Mesothelial cell of epicardium (in vitro differentiated cells): ENCODE data around the gene EGFLAM. TPM values are rescaled to one million over a fixed set of nuclear protein-coding genes. Genes with fewer than 3 reads are reported as not detected.

Source experiments
- DNase-seq, 2 experiments: peaks; one replicate each; pipeline ENCODE4 v3.0.0; 2021; ENCODE audit warnings: low spot score in 2 of 2; ENCODE audit not compliant: unreplicated experiment in 2 of 2
- H3K27ac Mint-ChIP-seq: 2 replicates; pipeline ENCODE4 v1.8.0; 2021; ENCODE audit warnings: mixed read lengths
- H3K27me3 Mint-ChIP-seq: 2 replicates; pipeline ENCODE4 v1.8.0; 2021; ENCODE audit warnings: low read depth, mixed read lengths
- H3K36me3 Mint-ChIP-seq: 2 replicates; pipeline ENCODE4 v1.8.0; 2021; ENCODE audit warnings: mixed read lengths
- H3K4me1 Mint-ChIP-seq: 2 replicates; pipeline ENCODE4 v1.8.0; 2021; ENCODE audit warnings: mixed read lengths
- H3K4me3 Mint-ChIP-seq: 2 replicates; pipeline ENCODE4 v1.8.0; 2021; ENCODE audit warnings: mild to moderate bottlenecking, moderate library complexity, mixed read lengths
- H3K9me3 Mint-ChIP-seq: 2 replicates; pipeline ENCODE4 v1.8.0; 2021; ENCODE audit warnings: mixed read lengths
- CTCF ChIP-seq: fragments of 200-600 bp; sonication (generic); IDR thresholded peaks from one replicate; pipeline ENCODE4 v1.5.0; 2021; ENCODE audit warnings: antibody characterized with exemption; ENCODE audit not compliant: unreplicated experiment
- total RNA-seq: library from RNA; stranded (reverse); gene quantifications from 3 replicates; pipeline ENCODE4 v1.2.1, GENCODE V29; 2021

The EGFLAM gene
- total RNA-seq, 1 donor from 2014 or later: 6.8 TPM

- H3K27me3 Mint-ChIP-seq: no peaks in the 10 kb centered on the region
- peak overlapping the region; percentile 30 for H3K27ac Mint-ChIP-seq
- peaks cover 18% of the 10 kb centered on the region for H3K4me1 Mint-ChIP-seq
- DNase-seq: no peak
- TF ChIP-seq CTCF: no peak
- H3K4me3 Mint-ChIP-seq: no peak overlapping the region
- no peaks in the 10 kb centered on the region for H3K9me3 Mint-ChIP-seq
- H3K36me3 Mint-ChIP-seq: peaks cover 11% of the 10 kb centered on the region
Observed at GRCh38 chr5:38478878-38479277, 220.5 kb downstream of the EGFLAM start.

- peaks cover 15% of the 10 kb centered on the region for H3K36me3 Mint-ChIP-seq
- no peak overlapping the region for H3K4me3 Mint-ChIP-seq
- DNase-seq: no peak
- H3K4me1 Mint-ChIP-seq: peaks cover 18% of the 10 kb centered on the region
- H3K27me3 Mint-ChIP-seq: no peaks in the 10 kb centered on the region
- H3K27ac Mint-ChIP-seq: no peak overlapping the region
- H3K9me3 Mint-ChIP-seq: no peaks in the 10 kb centered on the region
- TF ChIP-seq CTCF: no peak
Observed at GRCh38 chr5:38479315-38479904, 221.1 kb downstream of the EGFLAM start.

- Mint-ChIP-seq H3K4me1 (peaks cover 7% of the 10 kb centered on the region), H3K27me3 (no peaks in the 10 kb centered on the region), H3K9me3 (no peaks in the 10 kb centered on the region), H3K27ac (no peak overlapping the region), H3K4me3 (no peak overlapping the region), H3K36me3 (peaks cover 34% of the 10 kb centered on the region)
- DNase-seq: no peak
- no peak for TF ChIP-seq CTCF
Observed at GRCh38 chr5:38483805-38484398, 225.5 kb downstream of the EGFLAM start.

GRCh38 chr5:38494175-38494574, 235.8 kb downstream of the EGFLAM start:
- peaks cover 23% of the 10 kb centered on the region for H3K36me3 Mint-ChIP-seq
- no peaks in the 10 kb centered on the region for H3K27me3 Mint-ChIP-seq
- no peak overlapping the region for H3K27ac Mint-ChIP-seq
- no peaks in the 10 kb centered on the region for H3K9me3 Mint-ChIP-seq
- TF ChIP-seq CTCF: no peak
- H3K4me3 Mint-ChIP-seq: no peak overlapping the region
- H3K4me1 Mint-ChIP-seq: no peaks in the 10 kb centered on the region
- no peak for DNase-seq

- no peaks in the 10 kb centered on the region for H3K9me3 Mint-ChIP-seq
- H3K4me1 Mint-ChIP-seq: no peaks in the 10 kb centered on the region
- no peak overlapping the region for H3K27ac Mint-ChIP-seq
- H3K36me3 Mint-ChIP-seq: peaks cover 23% of the 10 kb centered on the region
- DNase-seq: no peak
- H3K4me3 Mint-ChIP-seq: no peak overlapping the region
- no peaks in the 10 kb centered on the region for H3K27me3 Mint-ChIP-seq
- no peak for TF ChIP-seq CTCF
Observed at GRCh38 chr5:38494763-38495162, 236.4 kb downstream of the EGFLAM start.
